Measurements from ENCODE around the gene BICDL2. TPM values are rescaled to one million over a fixed set of nuclear protein-coding genes. Genes with fewer than 3 reads are reported as not detected.

Gene BICDL2
- total and polyA plus RNA-seq, 2 of the 8 experiments (the other 6 are each of a cell fraction or from before 2014, with no cell fraction given): 7.3 to 15.9 TPM

DNA sequence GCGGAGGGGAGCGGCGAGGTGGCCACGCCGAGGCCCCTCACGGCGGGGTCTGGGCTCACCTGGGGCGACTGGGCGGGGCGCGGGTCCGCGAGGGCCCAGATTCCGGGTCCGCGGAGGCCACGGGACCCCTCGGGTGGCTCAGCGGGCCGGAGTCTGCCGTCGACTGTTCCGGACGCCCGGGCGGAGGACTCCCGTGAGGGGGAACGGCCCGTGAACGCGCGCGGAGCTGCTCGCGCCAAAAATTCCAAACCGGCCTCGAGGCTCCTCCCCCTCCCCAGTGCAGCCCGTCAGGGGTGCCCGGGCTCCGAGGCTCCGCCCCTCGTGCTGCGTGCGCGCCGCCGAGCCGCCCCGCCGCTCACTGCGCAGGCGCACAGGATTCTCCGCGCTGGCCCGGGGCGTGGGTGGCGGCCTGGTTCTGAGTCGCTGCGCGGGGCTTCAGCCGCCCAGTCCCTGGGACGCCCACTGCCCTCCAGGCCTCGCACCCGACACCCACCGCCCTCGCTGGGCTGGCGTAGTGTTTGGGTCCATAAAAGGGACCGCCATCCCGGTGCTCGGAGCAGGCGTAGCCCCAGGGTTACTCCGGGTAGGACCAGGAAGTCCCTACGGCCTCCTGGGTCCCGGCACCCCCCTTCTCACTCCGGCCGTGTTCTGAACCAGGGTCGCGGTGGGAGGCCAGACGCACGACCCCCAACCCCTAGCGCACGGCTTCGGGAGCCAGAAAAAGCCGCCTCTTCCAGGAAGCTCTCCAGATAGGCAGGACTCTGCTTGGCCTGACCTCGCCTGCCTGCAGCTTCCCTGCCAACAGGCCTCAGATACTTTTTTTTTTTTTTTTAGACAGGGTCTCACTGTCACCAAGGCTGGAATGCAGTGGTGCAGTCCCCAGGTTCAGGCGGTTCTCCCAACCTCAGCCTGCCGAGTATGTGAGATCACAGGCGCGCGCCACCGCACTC, 56.2 kb downstream of the BICDL2 start, which contains the start of gene PKMYT1 (continued):
- TF ChIP-seq ZNF274 (IDR thresholded peaks at IDR 0.05; ENCODE audit: borderline replicate concordance, extremely low read depth, low read length): no peak

All from H1 (cell line).